Measurements from ENCODE around the gene SEMA3C.

Gene SEMA3C

DNA sequence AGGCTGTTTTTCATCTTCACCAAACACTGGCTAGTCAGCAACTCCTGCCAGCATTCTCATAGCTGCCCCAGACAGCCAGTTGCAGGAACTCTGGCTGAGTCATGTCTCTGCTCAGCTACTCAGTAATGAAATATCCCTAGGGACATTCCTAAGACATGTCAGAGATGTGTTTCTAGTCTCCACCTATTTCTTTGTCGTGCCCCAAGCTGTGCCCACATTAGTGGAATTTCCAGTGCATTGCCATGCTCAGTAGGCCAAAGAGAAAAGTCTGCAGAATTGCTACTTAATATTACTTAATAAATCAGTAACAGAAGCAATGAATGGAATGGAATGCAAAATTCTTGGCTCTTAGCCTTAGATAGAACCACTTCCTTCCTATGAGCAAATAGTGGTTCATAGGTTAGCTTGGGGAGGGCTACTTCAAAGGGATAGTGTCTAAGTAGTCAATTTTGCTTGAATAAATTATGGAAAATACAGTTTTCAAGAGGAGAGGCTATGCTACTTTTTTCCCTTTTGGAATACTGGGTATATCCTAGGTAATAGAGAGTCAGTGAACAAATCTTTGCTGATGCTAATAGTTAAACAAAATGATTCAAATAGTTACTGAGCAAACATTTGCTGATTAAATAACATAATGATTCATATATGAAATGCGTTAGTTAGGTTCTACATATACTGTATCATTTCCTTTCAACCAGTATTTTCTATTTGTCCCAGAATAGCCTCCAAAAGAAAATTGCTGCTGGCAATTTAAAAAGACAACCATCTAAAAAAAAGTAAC, 23.6 kb upstream of the SEMA3C start:
- WGBS, 2 donors (ENCODE audit: extremely low coverage in 2 of 2, insufficient read length in 2 of 2, insufficient replicate concordance in 1 of 2): no CpG with 5 or more reads among the region's 2 CpGs

DNA sequence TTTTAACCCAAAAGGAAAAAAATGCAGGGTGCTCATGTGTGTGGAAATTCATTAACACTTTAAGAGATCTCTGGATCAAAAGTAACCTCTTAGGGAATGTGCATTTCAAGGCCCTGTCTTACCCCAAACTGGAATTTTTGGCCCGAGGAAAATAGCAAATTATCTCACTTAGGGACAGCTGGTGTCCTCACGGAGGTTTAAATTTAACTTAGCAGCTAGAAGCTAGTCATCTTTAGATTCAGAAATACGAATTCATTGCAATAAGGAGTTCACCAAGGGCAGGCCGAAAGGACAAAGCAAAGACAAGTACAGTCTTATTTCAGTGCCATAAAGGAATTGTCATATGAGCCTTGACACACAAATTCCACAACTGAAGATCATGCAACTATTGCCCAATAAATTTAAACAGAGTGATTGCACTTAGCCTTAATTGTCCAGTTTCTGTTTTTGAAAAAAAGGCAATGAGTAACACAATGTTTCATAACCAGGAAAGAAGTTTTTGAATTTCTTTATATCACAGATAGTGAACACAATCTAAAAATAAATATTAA, 22.4 kb upstream of the SEMA3C start:
- no peak overlapping the region for H3K18ac ChIP-seq (ENCODE audit: low read length)
- no peak for DNase-seq (ENCODE audit: low spot score)
- H4K8ac ChIP-seq (ENCODE audit: low read depth, low read length): no peak overlapping the region
- no peak overlapping the region for H4K91ac ChIP-seq (ENCODE audit: low read depth, low read length, poor library complexity)
- H3K27me3 ChIP-seq (ENCODE audit: control insufficient read depth in 3 of 3, insufficient read depth in 3 of 3, low read depth in 1 of 3, low read length in 3 of 3): no peaks in the 10 kb centered on the region
- H3K27ac ChIP-seq (replicated peaks; ENCODE audit: low read length): no peak overlapping the region
- no peak overlapping the region for H3K4ac ChIP-seq (ENCODE audit: low read length)
- H3K23ac ChIP-seq (ENCODE audit: low read depth, low read length, poor library complexity): no peak overlapping the region
- no peaks in the 10 kb centered on the region for H3K9me3 ChIP-seq (replicated peaks in 1 of 2; ENCODE audit: control insufficient read depth in 2 of 2, insufficient read depth in 1 of 2, low read depth in 1 of 2, low read length in 2 of 2)
- H2BK120ac ChIP-seq (ENCODE audit: low read depth, low read length): no peak overlapping the region
- no peak overlapping the region for H2AFZ ChIP-seq (ENCODE audit: low read length)
- H3K4me1 ChIP-seq (ENCODE audit: control insufficient read depth in 2 of 2, insufficient read depth in 1 of 2, low read depth in 1 of 2, low read length in 2 of 2): peaks cover 0 to 2% of the 10 kb centered on the region in 2 donors
- H2BK15ac ChIP-seq (ENCODE audit: low read length): no peak overlapping the region
- H2AK5ac ChIP-seq (ENCODE audit: low read depth, low read length): no peak overlapping the region
- no peak overlapping the region for H2BK5ac ChIP-seq (ENCODE audit: low read length)
- no peak overlapping the region for H3K4me2 ChIP-seq (ENCODE audit: insufficient read depth, low read length, poor library complexity, severe bottlenecking)
- no peaks in the 10 kb centered on the region for H3K79me1 ChIP-seq (ENCODE audit: low read depth, low read length)
- no CpG with 5 or more reads among the region's 4 CpGs for WGBS, 2 donors (ENCODE audit: extremely low coverage in 2 of 2, insufficient read length in 2 of 2, insufficient replicate concordance in 1 of 2)
- H3K9ac ChIP-seq (ENCODE audit: low read depth, low read length, poor library complexity): no peak overlapping the region
- H3K4me3 ChIP-seq (ENCODE audit: low read length in 2 of 2): no peak overlapping the region
- H3K14ac ChIP-seq (ENCODE audit: low read length): no peak overlapping the region
- no peak overlapping the region for H2BK12ac ChIP-seq (ENCODE audit: low read length)
- H3K36me3 ChIP-seq (replicated peaks in 1 of 2; ENCODE audit: control insufficient read depth in 2 of 2, insufficient read depth in 2 of 2, low read length in 2 of 2): no peaks in the 10 kb centered on the region

More for the DNA sequence above, 23.6 kb upstream of the SEMA3C start:
- Histone ChIP-seq H3K4me2 (ENCODE audit: insufficient read depth, low read length, poor library complexity, severe bottlenecking) (no peak overlapping the region), H3K4me1 (ENCODE audit: control insufficient read depth in 2 of 2, insufficient read depth in 1 of 2, low read depth in 1 of 2, low read length in 2 of 2) (peaks cover 0 to 2% of the 10 kb centered on the region in 2 donors), H3K36me3 (replicated peaks in 1 of 2; ENCODE audit: control insufficient read depth in 2 of 2, insufficient read depth in 2 of 2, low read length in 2 of 2) (no peaks in the 10 kb centered on the region), H3K18ac (ENCODE audit: low read length) (no peak overlapping the region), H2BK12ac (ENCODE audit: low read length) (no peak overlapping the region), H3K4me3 (ENCODE audit: low read length in 2 of 2) (no peak overlapping the region), H2BK5ac (ENCODE audit: low read length) (no peak overlapping the region), H3K27ac (replicated peaks; ENCODE audit: low read length) (no peak overlapping the region), H2AFZ (ENCODE audit: low read length) (peak overlapping the region; percentile 6), H4K8ac (ENCODE audit: low read depth, low read length) (no peak overlapping the region), H4K91ac (ENCODE audit: low read depth, low read length, poor library complexity) (no peak overlapping the region), H3K23ac (ENCODE audit: low read depth, low read length, poor library complexity) (no peak overlapping the region), H2BK120ac (ENCODE audit: low read depth, low read length) (no peak overlapping the region), H3K9me3 (replicated peaks in 1 of 2; ENCODE audit: control insufficient read depth in 2 of 2, insufficient read depth in 1 of 2, low read depth in 1 of 2, low read length in 2 of 2) (no peaks in the 10 kb centered on the region), H3K4ac (ENCODE audit: low read length) (no peak overlapping the region), H2AK5ac (ENCODE audit: low read depth, low read length) (no peak overlapping the region), H2BK15ac (ENCODE audit: low read length) (no peak overlapping the region), H3K79me1 (ENCODE audit: low read depth, low read length) (no peaks in the 10 kb centered on the region), H3K14ac (ENCODE audit: low read length) (no peak overlapping the region), H3K27me3 (ENCODE audit: control insufficient read depth in 3 of 3, insufficient read depth in 3 of 3, low read depth in 1 of 3, low read length in 3 of 3) (no peaks in the 10 kb centered on the region), H3K9ac (ENCODE audit: low read depth, low read length, poor library complexity) (no peak overlapping the region)
- no peak for DNase-seq (ENCODE audit: low spot score)

DNA sequence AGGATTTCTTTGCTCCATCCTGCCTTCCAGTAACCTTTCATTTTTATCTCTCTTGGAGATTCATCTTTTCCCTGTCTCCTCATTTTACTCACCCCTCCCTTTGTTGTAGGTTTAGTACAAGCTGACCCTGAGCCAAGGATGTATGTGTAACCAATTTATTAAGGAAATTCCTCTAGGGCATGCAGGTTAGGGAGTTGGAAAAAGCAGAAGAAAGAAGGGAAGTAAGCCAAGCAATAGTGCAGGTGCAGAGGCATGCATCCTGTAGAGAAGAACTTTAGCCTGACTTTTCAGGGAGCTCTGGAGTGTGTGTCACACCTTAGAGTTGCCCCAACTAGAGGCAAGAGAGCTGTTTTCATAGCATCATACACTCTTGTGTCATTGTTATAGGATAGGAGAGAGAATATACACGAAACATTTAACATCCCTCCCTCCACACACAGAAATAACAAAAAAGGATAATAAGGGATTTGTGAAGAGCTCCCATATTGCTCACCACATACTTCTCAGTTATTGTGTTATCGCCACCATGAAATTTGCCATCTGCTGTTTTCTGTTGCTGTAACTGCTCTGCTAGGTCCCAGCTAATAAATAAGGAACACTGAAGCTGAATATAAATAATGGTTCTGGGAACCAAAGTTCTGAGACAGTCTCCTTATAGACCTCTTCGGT, 21.8 kb upstream of the SEMA3C start:
- Histone ChIP-seq H3K4me3 (ENCODE audit: low read length in 2 of 2) (no peak overlapping the region), H3K9ac (ENCODE audit: low read depth, low read length, poor library complexity) (no peak overlapping the region), H2BK12ac (ENCODE audit: low read length) (no peak overlapping the region), H2AFZ (ENCODE audit: low read length) (no peak overlapping the region), H3K27ac (replicated peaks; ENCODE audit: low read length) (no peak overlapping the region), H2BK120ac (ENCODE audit: low read depth, low read length) (no peak overlapping the region), H3K4ac (ENCODE audit: low read length) (no peak overlapping the region), H3K4me1 (ENCODE audit: control insufficient read depth in 2 of 2, insufficient read depth in 1 of 2, low read depth in 1 of 2, low read length in 2 of 2) (peaks cover 0 to 2% of the 10 kb centered on the region in 2 donors), H3K14ac (ENCODE audit: low read length) (no peak overlapping the region), H2BK15ac (ENCODE audit: low read length) (no peak overlapping the region), H3K36me3 (replicated peaks in 1 of 2; ENCODE audit: control insufficient read depth in 2 of 2, insufficient read depth in 2 of 2, low read length in 2 of 2) (no peaks in the 10 kb centered on the region), H3K27me3 (ENCODE audit: control insufficient read depth in 3 of 3, insufficient read depth in 3 of 3, low read depth in 1 of 3, low read length in 3 of 3) (no peaks in the 10 kb centered on the region), H3K18ac (ENCODE audit: low read length) (no peak overlapping the region), H4K91ac (ENCODE audit: low read depth, low read length, poor library complexity) (no peak overlapping the region), H3K23ac (ENCODE audit: low read depth, low read length, poor library complexity) (no peak overlapping the region), H2AK5ac (ENCODE audit: low read depth, low read length) (no peak overlapping the region), H3K4me2 (ENCODE audit: insufficient read depth, low read length, poor library complexity, severe bottlenecking) (no peak overlapping the region), H4K8ac (ENCODE audit: low read depth, low read length) (no peak overlapping the region), H2BK5ac (ENCODE audit: low read length) (no peak overlapping the region), H3K9me3 (replicated peaks in 1 of 2; ENCODE audit: control insufficient read depth in 2 of 2, insufficient read depth in 1 of 2, low read depth in 1 of 2, low read length in 2 of 2) (no peaks in the 10 kb centered on the region), H3K79me1 (ENCODE audit: low read depth, low read length) (no peaks in the 10 kb centered on the region)
- no CpG with 5 or more reads among the region's 3 CpGs for WGBS, 2 donors (ENCODE audit: extremely low coverage in 2 of 2, insufficient read length in 2 of 2, insufficient replicate concordance in 1 of 2)
- DNase-seq (ENCODE audit: low spot score): no peak

DNA sequence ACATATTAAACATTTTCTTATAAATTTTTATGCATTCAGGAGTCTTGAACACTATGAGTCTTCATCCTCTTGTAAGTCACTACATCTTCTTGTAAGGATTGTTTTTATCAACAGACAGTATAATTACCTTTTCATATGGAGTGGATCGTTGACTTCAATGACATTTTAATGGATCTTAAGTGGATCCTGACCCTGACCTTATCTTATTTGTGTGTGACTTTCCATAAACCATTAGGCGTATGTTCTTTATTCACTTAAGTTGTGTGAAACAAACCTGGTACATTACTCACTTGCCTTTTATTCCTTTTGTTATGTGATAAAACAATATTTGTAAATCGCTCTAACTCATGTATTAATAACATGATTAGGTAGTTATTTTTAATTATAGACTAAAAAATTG, 18.5 kb upstream of the SEMA3C start:
- Histone ChIP-seq H2BK5ac (ENCODE audit: low read length) (no peak overlapping the region), H3K14ac (ENCODE audit: low read length) (no peak overlapping the region), H3K9ac (ENCODE audit: low read depth, low read length, poor library complexity) (no peak overlapping the region), H2BK15ac (ENCODE audit: low read length) (no peak overlapping the region), H3K4me1 (ENCODE audit: control insufficient read depth in 2 of 2, insufficient read depth in 1 of 2, low read depth in 1 of 2, low read length in 2 of 2) (peaks cover 0 to 1% of the 10 kb centered on the region in 2 donors), H4K8ac (ENCODE audit: low read depth, low read length) (no peak overlapping the region), H3K4ac (ENCODE audit: low read length) (no peak overlapping the region), H2BK12ac (ENCODE audit: low read length) (no peak overlapping the region), H3K18ac (ENCODE audit: low read length) (no peak overlapping the region), H3K27me3 (ENCODE audit: control insufficient read depth in 3 of 3, insufficient read depth in 3 of 3, low read depth in 1 of 3, low read length in 3 of 3) (no peaks in the 10 kb centered on the region), H3K36me3 (replicated peaks in 1 of 2; ENCODE audit: control insufficient read depth in 2 of 2, insufficient read depth in 2 of 2, low read length in 2 of 2) (no peaks in the 10 kb centered on the region), H2AK5ac (ENCODE audit: low read depth, low read length) (no peak overlapping the region), H3K79me1 (ENCODE audit: low read depth, low read length) (no peaks in the 10 kb centered on the region), H3K27ac (replicated peaks; ENCODE audit: low read length) (no peak overlapping the region), H3K4me3 (ENCODE audit: low read length in 2 of 2) (no peak overlapping the region), H3K9me3 (replicated peaks in 1 of 2; ENCODE audit: control insufficient read depth in 2 of 2, insufficient read depth in 1 of 2, low read depth in 1 of 2, low read length in 2 of 2) (no peaks in the 10 kb centered on the region), H3K23ac (ENCODE audit: low read depth, low read length, poor library complexity) (no peak overlapping the region), H2BK120ac (ENCODE audit: low read depth, low read length) (no peak overlapping the region), H4K91ac (ENCODE audit: low read depth, low read length, poor library complexity) (no peak overlapping the region), H3K4me2 (ENCODE audit: insufficient read depth, low read length, poor library complexity, severe bottlenecking) (no peak overlapping the region), H2AFZ (ENCODE audit: low read length) (no peak overlapping the region)
- no peak for DNase-seq (ENCODE audit: low spot score)
- whole genome bisulfite sequencing, 2 donors (ENCODE audit: extremely low coverage in 2 of 2, insufficient read length in 2 of 2, insufficient replicate concordance in 1 of 2): no CpG with 5 or more reads among the region's 3 CpGs
